SK-N-SH treated with all-trans-retinoic acid at 6 μM for 48 hours (cell line): ENCODE measurements around the gene IDH3B.

Experiments
- ATAC-seq: fragments of 200-7000 bp; cut with Tn5 transposase; 3 replicates; pipeline ENCODE4 v1.9.1; 2020; ENCODE audit warnings: mild to moderate bottlenecking, moderate library complexity
- ARNTL ChIP-seq: fragments of 450-650 bp; formaldehyde crosslinking; IDR thresholded peaks from 2 replicates; pipeline ENCODE4 v1.5.0; 2020; ENCODE audit warnings: low read depth, mild to moderate bottlenecking, moderate library complexity, borderline replicate concordance
- BACH2 ChIP-seq: fragments of 250-450 bp; sonication (Bioruptor Pico); IDR thresholded peaks from 2 replicates; pipeline ENCODE4 v1.9.0; 2021; ENCODE audit warnings: mild to moderate bottlenecking, borderline replicate concordance
- CREB5 ChIP-seq: fragments of 250-450 bp; sonication (Bioruptor Pico); IDR thresholded peaks from 2 replicates; pipeline ENCODE4 v1.5.1; 2020; ENCODE audit warnings: low read depth, mild to moderate bottlenecking, moderate library complexity
- CSDC2 ChIP-seq: fragments of 250-450 bp; sonication (Bioruptor Pico); IDR thresholded peaks from 2 replicates; pipeline ENCODE4 v1.5.0; 2020; ENCODE audit warnings: mild to moderate bottlenecking, moderate library complexity
- CSRNP3 ChIP-seq: fragments of 250-450 bp; sonication (Bioruptor Pico); IDR thresholded peaks from 2 replicates; pipeline ENCODE4 v1.5.1; 2021; ENCODE audit warnings: mild to moderate bottlenecking, moderate library complexity
- ESRRG ChIP-seq: fragments of 250-450 bp; sonication (Bioruptor Pico); IDR thresholded peaks from 2 replicates; pipeline ENCODE4 v1.6.1; 2021; ENCODE audit warnings: mild to moderate bottlenecking
- GLIS3 ChIP-seq: fragments of 250-450 bp; sonication (Bioruptor Pico); IDR thresholded peaks from 2 replicates; pipeline ENCODE4 v1.5.0; 2020; ENCODE audit warnings: mild to moderate bottlenecking, moderate library complexity
- ISL1 ChIP-seq: fragments of 250-450 bp; sonication (Bioruptor Pico); IDR thresholded peaks from 2 replicates; pipeline ENCODE4 v2.1.2; 2022; ENCODE audit warnings: mild to moderate bottlenecking, moderate library complexity
- OSR1 ChIP-seq: fragments of 250-450 bp; sonication (Bioruptor Pico); IDR thresholded peaks from 2 replicates; pipeline ENCODE4 v1.8.0; 2022; ENCODE audit warnings: moderate library complexity, mild to moderate bottlenecking, inconsistent platforms
- PATZ1 ChIP-seq: fragments of 250-450 bp; sonication (Bioruptor Pico); IDR thresholded peaks from 2 replicates; pipeline ENCODE4 v1.8.0; 2020; ENCODE audit warnings: mild to moderate bottlenecking, moderate library complexity, borderline replicate concordance
- PPARA ChIP-seq: fragments of 250-450 bp; sonication (Bioruptor Pico); IDR thresholded peaks from 2 replicates; pipeline ENCODE4 v1.5.0; 2020; ENCODE audit warnings: mild to moderate bottlenecking, borderline replicate concordance
- SNAI2 ChIP-seq: fragments of 250-450 bp; sonication (Bioruptor Pico); IDR thresholded peaks from 2 replicates; pipeline ENCODE4 v1.5.0; 2020; ENCODE audit warnings: mild to moderate bottlenecking, moderate library complexity
- TCF4 ChIP-seq: fragments of 250-450 bp; sonication (Bioruptor Pico); IDR thresholded peaks from 2 replicates; pipeline ENCODE4 v1.8.0; 2021; ENCODE audit warnings: mild to moderate bottlenecking, moderate library complexity, borderline replicate concordance
- TOX ChIP-seq: fragments of 250-450 bp; sonication (Bioruptor Pico); IDR thresholded peaks from 2 replicates; pipeline ENCODE4 v1.8.0; 2021; ENCODE audit warnings: mild to moderate bottlenecking, moderate library complexity, borderline replicate concordance
- TSHZ2 ChIP-seq: fragments of 250-450 bp; sonication (Bioruptor Pico); IDR thresholded peaks from 2 replicates; pipeline ENCODE4 v1.5.0; 2020; ENCODE audit warnings: mild to moderate bottlenecking, moderate library complexity
- ZC3H10 ChIP-seq: fragments of 250-450 bp; sonication (Bioruptor Pico); IDR thresholded peaks from 2 replicates; pipeline ENCODE4 v1.5.1; 2021; ENCODE audit warnings: mild to moderate bottlenecking, moderate library complexity
- ZFP3 ChIP-seq: fragments of 250-450 bp; sonication (Bioruptor Pico); IDR thresholded peaks from 2 replicates; pipeline ENCODE4 v1.5.0; 2020; ENCODE audit warnings: mild to moderate bottlenecking, moderate library complexity
- ZNF565 ChIP-seq: fragments of 450-650 bp; formaldehyde crosslinking; conservative IDR thresholded peaks from 2 replicates; pipeline ENCODE4 v1.5.0; 2020; ENCODE audit warnings: low read depth, mild to moderate bottlenecking, moderate library complexity
- ZNF70 ChIP-seq: fragments of 450-650 bp; formaldehyde crosslinking; IDR thresholded peaks from 2 replicates; pipeline ENCODE4 v1.5.0; 2020; ENCODE audit warnings: mild to moderate bottlenecking, moderate library complexity
- ZNF8 ChIP-seq: fragments of 450-650 bp; formaldehyde crosslinking; IDR thresholded peaks from 2 replicates; pipeline ENCODE4 v1.5.0; 2020; ENCODE audit warnings: mild to moderate bottlenecking, moderate library complexity

IDH3B gene

GRCh38 chr20:2708665-2709064 is 44.6 kb upstream of the IDH3B start:
- TF ChIP-seq ZFP3 (CRISPR knock-in tag) (no peak), ARNTL (no peak), ISL1 (CRISPR knock-in tag) (no peak), PATZ1 (CRISPR knock-in tag) (no peak), ZNF565 (CRISPR knock-in tag) (no peak), CREB5 (CRISPR knock-in tag) (no peak)
- TF ChIP-seq, all 23 proteins: peak for 0
- ATAC-seq = no peak

GRCh38 chr20:2708073-2708415 is 44.0 kb upstream of the IDH3B start:
- TF ChIP-seq ZNF565 (CRISPR knock-in tag) (no peak), TCF4 (CRISPR knock-in tag) (no peak), GLIS3 (CRISPR knock-in tag) (no peak), TOX (no peak), ZNF8 (CRISPR knock-in tag) (no peak), CSRNP3 (CRISPR knock-in tag) (no peak), ZC3H10 (CRISPR knock-in tag) (no peak), ISL1 (CRISPR knock-in tag) (no peak), ESRRG (CRISPR knock-in tag) (no peak), PATZ1 (CRISPR knock-in tag) (no peak), ARNTL (no peak), CREB5 (CRISPR knock-in tag) (no peak), PPARA (CRISPR knock-in tag) (no peak), OSR1 (CRISPR knock-in tag) (no peak), ZFP3 (CRISPR knock-in tag) (no peak), CSDC2 (CRISPR knock-in tag) (no peak), ZNF70 (CRISPR knock-in tag) (no peak), SNAI2 (CRISPR knock-in tag) (no peak), BACH2 (CRISPR knock-in tag) (no peak), TSHZ2 (CRISPR knock-in tag) (no peak)
- ATAC-seq = no peak
